ENCODE results near the gene MT1G. TPM values are rescaled to one million over a fixed set of nuclear protein-coding genes. Genes with fewer than 3 reads are reported as not detected.
A peak's percentile ranks its signal among the peaks of the same experiment; 100 is the strongest.
"Not testable (repeated sequence)": the region's sequence is repeated elsewhere in the genome, so short reads cannot be mapped to it uniquely, and the experiment has no call there.

MT1G gene
- total RNA-seq = 100 to 1,000 TPM; 410 to 930 (median 704) TPM

DNA sequence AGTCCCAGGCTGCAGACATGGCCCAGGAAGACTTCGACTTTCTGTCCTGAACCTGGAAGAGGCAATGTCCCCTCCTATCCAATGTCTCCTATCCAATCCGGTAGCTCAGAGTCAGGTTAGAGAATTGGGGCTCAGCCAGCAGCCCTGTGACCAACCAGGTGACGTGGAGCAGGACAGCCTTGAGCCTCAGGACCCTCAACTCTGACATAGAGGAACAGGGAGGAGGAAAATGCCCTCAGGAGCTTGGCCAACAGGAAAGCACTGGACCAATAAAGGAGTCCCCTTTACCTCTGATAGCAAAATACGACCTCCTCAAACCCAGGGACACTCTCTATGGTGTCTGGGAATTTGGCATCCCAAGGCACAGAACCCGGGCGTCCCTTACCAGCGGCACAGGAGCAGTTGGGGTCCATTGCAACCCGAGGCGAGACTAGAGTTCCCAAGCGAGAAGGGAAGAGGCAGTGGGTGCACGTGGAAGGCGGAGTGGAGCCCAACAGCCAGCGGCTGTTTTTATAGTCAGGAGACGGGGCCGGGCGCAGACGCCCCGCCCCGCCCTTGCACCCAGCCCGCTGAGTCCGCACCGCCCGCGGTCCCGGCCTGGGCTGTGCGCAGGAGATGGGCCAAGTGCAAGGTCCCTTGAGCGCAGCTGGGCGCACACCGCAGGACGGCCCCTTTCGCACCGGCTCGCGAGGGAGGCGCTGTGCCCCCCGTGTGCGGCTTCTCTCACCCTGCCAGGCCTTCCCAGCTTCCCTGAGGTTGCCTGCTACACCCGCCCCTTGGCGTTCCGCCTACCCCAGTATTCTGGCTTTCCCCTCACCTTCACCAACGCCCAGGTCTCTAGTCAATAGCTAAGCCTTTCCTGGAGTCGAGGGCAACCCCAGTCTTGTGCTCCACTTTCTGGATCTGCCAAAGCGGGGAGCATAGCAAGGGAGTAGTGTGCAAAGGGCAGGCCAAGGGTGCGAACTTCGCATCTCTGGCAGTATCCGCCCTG, at the start of gene MT1G:
Gene MT1G, minus strand, starts transcription at position 485 of the 991 bp plus-strand sequence. Its CDS starts 72 bp downstream, at position 413.
- Histone ChIP-seq H3K4me1 (peaks cover 12 to 35% of the 10 kb centered on the region in 2 donors), H3K9me3 (no peaks in the 10 kb centered on the region), H3K4me3 (replicated peaks in 1 of 3) (peak within 1 kb of the TSS in 2 of 3 donors; percentile 43 to 59), H3K27me3 (no peaks in the 10 kb centered on the region), H3K27ac (peak within 1 kb of the TSS; percentile 47 to 83 (median 65)), H3K36me3 (no peaks in the 10 kb centered on the region)
- intact Hi-C loops (cut with DNase I) = no loop called here
- peak; percentile 87 to 89 for DNase-seq
- TF ChIP-seq CTCF (IDR thresholded peaks at IDR 0.05) = no peak
- TF ChIP-seq POLR2A (IDR thresholded peaks at IDR 0.05) = peak; percentile 94
- WGBS, 2 donors = 14 to 24% methylated on average over 22 to 44 of the region's 46 CpGs

DNA sequence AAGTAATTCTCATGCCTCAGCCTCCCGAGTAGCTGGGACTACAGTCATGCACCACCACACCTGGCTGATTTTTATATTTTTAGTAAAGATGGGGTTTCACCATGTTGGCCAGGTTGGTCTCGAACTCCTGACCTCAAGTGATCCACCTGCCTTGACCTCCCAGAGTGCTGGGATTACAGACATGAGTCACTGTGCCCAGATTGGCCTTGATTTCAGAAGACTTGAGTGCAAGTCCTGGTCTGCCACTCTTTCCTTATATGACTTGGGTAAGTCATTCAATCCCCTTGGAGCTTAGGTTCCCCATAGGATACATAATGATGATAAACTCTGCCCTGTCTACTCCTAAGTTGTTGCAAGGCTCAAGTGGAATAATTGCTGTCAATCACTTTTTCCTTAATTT, 49.7 kb upstream of the MT1G start:
- intact Hi-C loops (cut with DNase I); H3K36me3 ChIP-seq; H3K4me1 ChIP-seq; DNase-seq; H3K9me3 ChIP-seq; H3K4me3 ChIP-seq (replicated peaks in 1 of 3); H3K27ac ChIP-seq; H3K27me3 ChIP-seq: not testable (repeated sequence)
- WGBS, 2 donors = 58 to 64% methylated on average over 2 of the region's 2 CpGs

- intact Hi-C loops (cut with DNase I) = no loop called here
- WGBS, 2 donors = 83 to 90% methylated on average over 3 of the region's 3 CpGs
- Histone ChIP-seq H3K9me3 (no peaks in the 10 kb centered on the region), H3K27me3 (no peaks in the 10 kb centered on the region), H3K36me3 (no peaks in the 10 kb centered on the region), H3K4me1 (no peaks in the 10 kb centered on the region), H3K27ac (no peak overlapping the region), H3K4me3 (replicated peaks in 1 of 3) (no peak overlapping the region)
- no peak for TF ChIP-seq POLR2A (IDR thresholded peaks at IDR 0.05)
- TF ChIP-seq CTCF (IDR thresholded peaks at IDR 0.05) = no peak
- DNase-seq = no peak
These were observed 48.9 kb upstream of the MT1G start for GRCh38 chr16:56716761-56717160.

- no peak overlapping the region for H3K27ac ChIP-seq
- H3K9me3 ChIP-seq = no peaks in the 10 kb centered on the region
- H3K4me1 ChIP-seq = no peaks in the 10 kb centered on the region
- H3K4me3 ChIP-seq (replicated peaks in 1 of 3) = no peak overlapping the region
- WGBS, 2 donors = 80 to 85% methylated on average over 4 of the region's 4 CpGs
- H3K36me3 ChIP-seq = no peaks in the 10 kb centered on the region
- no peak for DNase-seq
- TF ChIP-seq CTCF (IDR thresholded peaks at IDR 0.05) (no peak), POLR2A (IDR thresholded peaks at IDR 0.05) (no peak)
- no peaks in the 10 kb centered on the region for H3K27me3 ChIP-seq
- intact Hi-C loops (cut with DNase I) = no loop called here
These were observed 47.3 kb upstream of the MT1G start for GRCh38 chr16:56715126-56715525.

- 86 to 94% methylated on average over 2 of the region's 2 CpGs for WGBS, 2 donors
- intact Hi-C loops (cut with DNase I) = no loop called here
These were observed 45.9 kb upstream of the MT1G start for GRCh38 chr16:56713794-56714193.

More at GRCh38 chr16:56713794-56714193, 45.9 kb upstream of the MT1G start:
- Histone ChIP-seq H3K27ac (no peak overlapping the region), H3K27me3 (no peaks in the 10 kb centered on the region), H3K4me3 (replicated peaks in 1 of 3) (no peak overlapping the region), H3K4me1 (no peaks in the 10 kb centered on the region), H3K36me3 (no peaks in the 10 kb centered on the region), H3K9me3 (no peaks in the 10 kb centered on the region)
- DNase-seq = no peak
- no peak for TF ChIP-seq POLR2A (IDR thresholded peaks at IDR 0.05)
- no peak for TF ChIP-seq CTCF (IDR thresholded peaks at IDR 0.05)

Measured in thyroid gland (tissue), 4 donors.